Measurements from ENCODE around the gene AGPAT1.
"Not testable (repeated sequence)": the region's sequence is repeated elsewhere in the genome, so short reads cannot be mapped to it uniquely, and the experiment has no call there.

AGPAT1 gene

DNA sequence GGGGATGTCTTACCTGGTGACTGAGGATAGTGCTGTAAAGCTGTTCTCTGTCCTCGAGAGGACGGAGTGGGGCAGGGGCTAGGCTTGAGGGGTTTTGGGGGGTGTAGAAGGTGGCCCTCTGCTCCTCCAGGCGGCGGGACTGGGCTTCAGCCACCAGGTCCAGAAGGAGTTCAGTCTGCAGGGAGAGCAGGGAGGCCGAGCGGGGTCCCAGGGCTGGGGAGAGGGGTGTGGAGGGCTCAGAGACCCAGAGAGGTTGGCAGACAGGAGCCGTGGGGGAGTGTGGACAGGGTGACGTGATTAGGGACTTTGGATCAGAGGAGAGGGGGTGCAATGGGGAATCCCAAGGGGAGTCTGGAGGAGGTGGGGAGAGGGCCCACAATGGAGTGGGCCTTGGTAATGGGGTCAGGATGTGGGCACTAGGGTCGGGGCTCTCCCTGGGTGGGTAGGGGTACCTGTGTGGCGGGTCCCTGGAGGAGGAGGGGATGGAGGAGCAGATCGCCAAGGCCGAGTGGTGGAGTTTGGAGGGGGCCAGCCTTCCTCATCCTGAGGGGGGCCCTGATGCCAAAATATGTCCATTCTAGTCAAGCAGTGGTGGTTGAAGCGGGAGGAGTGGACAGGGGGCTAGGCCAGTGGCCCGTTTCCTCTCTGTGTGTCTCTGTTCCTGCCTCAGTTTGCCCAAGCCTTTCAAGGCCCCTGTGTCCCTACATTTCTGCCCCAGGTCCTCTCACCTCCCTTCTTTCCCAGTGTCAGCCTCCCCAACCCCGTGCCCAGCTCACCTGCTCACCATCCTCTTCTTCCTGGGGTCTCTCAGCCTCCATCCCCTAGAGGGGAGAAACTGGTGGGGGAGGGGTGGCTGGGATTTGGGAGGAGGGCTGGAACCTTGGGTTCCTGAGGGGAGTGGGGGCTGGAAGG, 16.1 kb upstream of the AGPAT1 start:
- peaks cover 8% of the 10 kb centered on the region; the same call in 1 of the 2 replicates for H3K36me3 ChIP-seq (ENCODE audit: control insufficient read depth, insufficient read depth, low read length)
- DNase-seq (ENCODE audit: low read depth, low spot score): no peak
- H3K4me3 ChIP-seq (ENCODE audit: low read length): no peak overlapping the region
- no CpG with 5 or more reads among the region's 15 CpGs for WGBS (ENCODE audit: insufficient coverage, insufficient read length)
- no peaks in the 10 kb centered on the region for H3K9me3 ChIP-seq (ENCODE audit: control insufficient read depth, insufficient read depth, low read length)
- H3K27ac ChIP-seq (ENCODE audit: low read length): no peak overlapping the region
- H3K4me1 ChIP-seq (ENCODE audit: control insufficient read depth, insufficient read depth, low read length): peaks cover 13% of the 10 kb centered on the region
- H3K27me3 ChIP-seq (ENCODE audit: control insufficient read depth, insufficient read depth, low read length): no peaks in the 10 kb centered on the region

DNA sequence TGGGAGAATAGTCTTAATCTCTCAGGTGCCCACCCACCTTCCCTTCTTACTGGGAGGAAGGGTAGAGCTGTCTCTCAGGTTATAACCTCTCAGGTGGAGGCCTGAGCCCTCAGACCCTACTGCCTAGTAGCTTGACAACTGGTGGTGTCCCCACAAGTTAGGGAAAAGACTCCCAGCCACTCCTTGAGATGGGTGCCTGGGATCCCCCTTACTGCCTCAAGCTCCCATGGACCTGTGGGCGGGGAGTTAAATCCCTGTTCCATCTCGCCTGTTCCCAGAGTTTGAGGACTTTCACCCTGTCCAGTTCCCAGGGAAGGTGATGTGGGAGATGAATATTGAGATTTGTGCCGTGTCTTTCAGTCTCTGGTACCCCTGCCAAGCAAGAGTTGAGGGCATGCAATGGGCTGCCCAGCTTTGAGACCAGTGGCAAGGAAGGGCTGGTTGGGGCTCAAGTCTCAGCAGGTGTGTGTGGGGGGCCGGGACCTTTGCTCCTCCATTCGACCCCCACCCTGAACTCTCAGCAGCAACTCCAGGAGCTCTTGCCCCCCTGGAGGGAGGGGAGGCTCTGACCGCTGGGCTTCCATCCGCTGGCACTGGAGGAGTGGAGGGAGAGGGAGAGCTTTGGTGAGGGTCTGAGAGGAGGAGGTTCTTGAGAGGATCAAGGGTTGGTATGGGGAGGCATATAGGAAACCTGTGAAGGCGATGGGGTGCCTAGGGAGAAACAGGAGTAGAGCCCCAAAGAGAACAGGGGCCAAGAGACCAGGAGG, 15.2 kb upstream of the AGPAT1 start:
- WGBS (ENCODE audit: insufficient coverage, insufficient read length): no CpG with 5 or more reads among the region's 8 CpGs
- Histone ChIP-seq H3K9me3 (ENCODE audit: control insufficient read depth, insufficient read depth, low read length) (no peaks in the 10 kb centered on the region), H3K36me3 (ENCODE audit: control insufficient read depth, insufficient read depth, low read length) (peaks cover 14% of the 10 kb centered on the region; the same call in 1 of the 2 replicates), H3K27ac (ENCODE audit: low read length) (no peak overlapping the region), H3K4me3 (ENCODE audit: low read length) (no peak overlapping the region), H3K4me1 (ENCODE audit: control insufficient read depth, insufficient read depth, low read length) (peaks cover 10% of the 10 kb centered on the region), H3K27me3 (ENCODE audit: control insufficient read depth, insufficient read depth, low read length) (no peaks in the 10 kb centered on the region)
- no peak for DNase-seq (ENCODE audit: low read depth, low spot score)

DNA sequence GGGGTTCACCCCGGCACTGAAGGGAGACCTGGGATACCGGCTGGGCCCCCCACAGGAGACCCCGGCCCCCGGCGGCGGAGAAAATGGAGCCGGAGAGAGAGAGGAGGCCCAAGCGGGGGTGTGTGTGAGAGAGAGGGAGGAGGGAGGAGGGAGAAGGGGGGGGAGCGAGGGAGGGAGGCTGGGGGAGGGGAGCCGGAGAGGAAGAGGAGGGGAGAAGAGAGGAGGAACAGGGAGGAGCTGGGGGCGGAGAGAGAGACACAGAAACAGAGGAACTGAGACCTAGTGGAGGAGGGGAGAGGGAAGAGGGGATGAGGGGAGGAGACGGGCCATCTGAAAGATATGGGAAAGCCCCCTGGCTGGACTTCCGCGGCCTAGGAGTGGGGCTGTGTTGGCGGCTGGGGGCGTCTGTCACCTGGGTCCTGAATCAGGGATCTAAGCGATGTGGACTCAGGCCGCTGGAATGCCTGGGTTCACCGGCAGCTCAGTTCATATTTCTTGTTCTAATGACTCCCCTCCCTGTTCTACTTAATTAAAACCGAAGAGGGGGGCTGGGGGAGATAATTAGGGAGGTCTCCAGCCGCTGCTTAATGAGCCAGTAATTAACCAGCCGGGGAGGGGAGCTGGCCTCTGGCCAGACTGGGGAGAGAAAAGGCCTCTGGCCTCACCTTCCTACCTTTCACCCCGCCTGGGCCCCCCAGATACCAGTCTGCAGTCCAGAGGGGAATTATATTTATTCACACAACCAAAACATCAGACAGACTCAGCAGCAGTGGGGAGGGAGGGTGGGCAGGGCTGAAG, 14.4 kb upstream of the AGPAT1 start, which contains the start of gene PBX2:
Gene PBX2 (minus strand): TSS at position 149 of the 798 bp plus-strand sequence. CDS start 287 bp downstream, outside the sequence.
- H3K4me3 ChIP-seq (ENCODE audit: low read length): peak within 1 kb of the TSS; percentile 45; the same call in 1 of the 2 replicates
- WGBS (ENCODE audit: insufficient coverage, insufficient read length): no CpG with 5 or more reads among the region's 23 CpGs
- no peaks in the 10 kb centered on the region for H3K27me3 ChIP-seq (ENCODE audit: control insufficient read depth, insufficient read depth, low read length)
- peaks cover 10% of the 10 kb centered on the region for H3K4me1 ChIP-seq (ENCODE audit: control insufficient read depth, insufficient read depth, low read length)
- no peak within 1 kb of the TSS for H3K27ac ChIP-seq (ENCODE audit: low read length)
- peaks cover 14% of the 10 kb centered on the region; the same call in 1 of the 2 replicates for H3K36me3 ChIP-seq (ENCODE audit: control insufficient read depth, insufficient read depth, low read length)
- no peaks in the 10 kb centered on the region for H3K9me3 ChIP-seq (ENCODE audit: control insufficient read depth, insufficient read depth, low read length)
- DNase-seq (ENCODE audit: low read depth, low spot score): no peak

DNA sequence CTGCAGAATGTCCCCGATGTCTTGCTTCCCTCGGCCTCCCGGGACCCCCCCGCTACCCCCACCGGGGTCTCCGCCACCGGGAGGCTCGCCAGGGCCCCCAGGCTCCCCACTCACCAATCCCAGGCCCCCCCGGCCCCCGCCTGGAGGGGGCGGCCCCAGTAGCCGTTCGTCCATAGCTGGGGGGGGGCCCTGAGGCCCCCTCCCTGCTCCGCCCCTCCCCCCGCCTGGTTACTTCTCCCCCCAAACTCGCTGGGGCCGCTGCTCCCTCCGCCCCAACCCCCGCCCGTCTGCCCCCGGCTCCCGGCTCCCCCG, 13.8 kb upstream of the AGPAT1 start:
- H3K27ac ChIP-seq (ENCODE audit: low read length): no peak overlapping the region
- no CpG with 5 or more reads among the region's 23 CpGs for WGBS (ENCODE audit: insufficient coverage, insufficient read length)
- H3K27me3 ChIP-seq (ENCODE audit: control insufficient read depth, insufficient read depth, low read length): no peaks in the 10 kb centered on the region
- H3K4me1 ChIP-seq (ENCODE audit: control insufficient read depth, insufficient read depth, low read length): peaks cover 9% of the 10 kb centered on the region
- no peaks in the 10 kb centered on the region for H3K9me3 ChIP-seq (ENCODE audit: control insufficient read depth, insufficient read depth, low read length)
- peak overlapping the region; percentile 45; the same call in 1 of the 2 replicates for H3K4me3 ChIP-seq (ENCODE audit: low read length)
- no peak for DNase-seq (ENCODE audit: low read depth, low spot score)
- peaks cover 14% of the 10 kb centered on the region; the same call in 1 of the 2 replicates for H3K36me3 ChIP-seq (ENCODE audit: control insufficient read depth, insufficient read depth, low read length)

DNA sequence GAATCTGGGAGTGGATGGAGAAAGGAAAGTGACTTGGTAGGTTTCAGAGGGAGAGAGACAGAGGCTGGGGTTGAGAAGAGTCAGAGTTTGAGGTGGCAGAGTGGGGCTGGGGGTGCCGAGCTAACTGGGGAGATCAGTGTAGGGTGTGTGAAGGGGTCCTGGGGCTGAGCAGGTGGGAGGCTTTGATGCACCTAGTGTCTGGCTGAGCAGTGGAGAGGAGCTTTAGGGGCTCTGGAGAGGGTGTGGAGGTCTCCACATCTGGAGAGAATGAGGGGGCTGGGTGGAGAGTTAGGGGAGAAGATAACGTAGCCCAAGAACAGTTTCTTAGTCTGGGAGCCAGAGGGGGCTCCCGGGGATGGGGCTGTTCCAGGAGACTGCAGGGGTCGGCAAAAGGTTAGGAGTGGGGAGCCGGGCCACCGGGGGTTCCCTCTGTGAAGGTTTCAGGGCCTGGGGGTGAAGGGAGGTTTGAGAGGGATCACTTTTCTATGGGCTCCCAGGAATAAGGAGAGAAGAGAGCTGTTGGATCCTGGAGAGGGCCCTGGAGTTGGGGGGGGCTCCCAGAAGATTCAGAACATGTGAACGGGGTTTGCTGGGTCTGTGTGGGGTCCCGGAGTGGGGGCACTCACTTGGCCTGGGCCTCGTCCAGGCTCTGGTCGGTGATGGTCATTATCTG, 13.3 kb upstream of the AGPAT1 start:
- WGBS (ENCODE audit: insufficient coverage, insufficient read length): no CpG with 5 or more reads among the region's 10 CpGs
- peak overlapping the region; percentile 45; the same call in 1 of the 2 replicates for H3K4me3 ChIP-seq (ENCODE audit: low read length)
- H3K36me3 ChIP-seq (ENCODE audit: control insufficient read depth, insufficient read depth, low read length): peaks cover 14% of the 10 kb centered on the region; the same call in 1 of the 2 replicates
- peaks cover 9% of the 10 kb centered on the region for H3K4me1 ChIP-seq (ENCODE audit: control insufficient read depth, insufficient read depth, low read length)
- no peaks in the 10 kb centered on the region for H3K9me3 ChIP-seq (ENCODE audit: control insufficient read depth, insufficient read depth, low read length)
- no peaks in the 10 kb centered on the region for H3K27me3 ChIP-seq (ENCODE audit: control insufficient read depth, insufficient read depth, low read length)
- no peak overlapping the region for H3K27ac ChIP-seq (ENCODE audit: low read length)
- DNase-seq (ENCODE audit: low read depth, low spot score): no peak

DNA sequence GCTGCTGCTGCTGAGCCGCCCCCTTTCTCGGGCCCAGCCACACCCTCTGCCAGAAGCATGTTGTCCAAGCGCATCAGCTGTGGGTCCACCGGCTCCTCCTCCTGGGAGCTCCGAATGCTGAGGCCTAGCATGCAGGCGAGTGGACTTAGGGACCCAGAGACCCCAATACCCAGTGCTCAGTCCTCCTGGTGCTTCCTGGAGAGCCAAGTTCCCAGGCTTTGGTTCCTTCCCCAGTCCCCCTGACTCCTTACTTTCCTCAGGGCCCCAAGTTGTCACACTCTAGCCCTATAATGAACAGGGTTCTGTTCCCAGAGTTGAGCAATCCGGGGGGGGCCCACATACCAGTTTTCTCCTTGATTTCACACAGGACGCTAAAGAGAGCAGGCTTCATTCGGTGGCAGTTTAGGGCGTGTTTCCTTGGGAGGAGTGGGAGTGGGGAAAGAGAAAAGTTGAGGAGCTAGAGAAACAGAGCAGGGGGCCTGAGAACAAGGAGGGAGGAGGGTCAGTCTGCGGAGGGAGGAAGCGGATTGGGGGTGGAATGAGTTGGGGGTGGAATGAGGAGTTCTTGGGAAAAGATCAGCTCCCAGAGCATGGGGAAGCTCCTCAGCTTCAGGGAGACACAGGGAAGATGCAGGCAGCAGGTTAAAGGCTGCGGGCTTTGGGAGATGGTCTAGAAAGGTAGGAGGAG, 12.6 kb upstream of the AGPAT1 start:
- H3K27me3 ChIP-seq (ENCODE audit: control insufficient read depth, insufficient read depth, low read length): no peaks in the 10 kb centered on the region
- H3K4me1 ChIP-seq (ENCODE audit: control insufficient read depth, insufficient read depth, low read length): peaks cover 11% of the 10 kb centered on the region
- H3K9me3 ChIP-seq (ENCODE audit: control insufficient read depth, insufficient read depth, low read length): no peaks in the 10 kb centered on the region
- WGBS (ENCODE audit: insufficient coverage, insufficient read length): no CpG with 5 or more reads among the region's 13 CpGs
- H3K27ac ChIP-seq (ENCODE audit: low read length): no peak overlapping the region
- DNase-seq (ENCODE audit: low read depth, low spot score): no peak
- peaks cover 14% of the 10 kb centered on the region; the same call in 1 of the 2 replicates for H3K36me3 ChIP-seq (ENCODE audit: control insufficient read depth, insufficient read depth, low read length)
- H3K4me3 ChIP-seq (ENCODE audit: low read length): peak overlapping the region; percentile 45; the same call in 1 of the 2 replicates

DNA sequence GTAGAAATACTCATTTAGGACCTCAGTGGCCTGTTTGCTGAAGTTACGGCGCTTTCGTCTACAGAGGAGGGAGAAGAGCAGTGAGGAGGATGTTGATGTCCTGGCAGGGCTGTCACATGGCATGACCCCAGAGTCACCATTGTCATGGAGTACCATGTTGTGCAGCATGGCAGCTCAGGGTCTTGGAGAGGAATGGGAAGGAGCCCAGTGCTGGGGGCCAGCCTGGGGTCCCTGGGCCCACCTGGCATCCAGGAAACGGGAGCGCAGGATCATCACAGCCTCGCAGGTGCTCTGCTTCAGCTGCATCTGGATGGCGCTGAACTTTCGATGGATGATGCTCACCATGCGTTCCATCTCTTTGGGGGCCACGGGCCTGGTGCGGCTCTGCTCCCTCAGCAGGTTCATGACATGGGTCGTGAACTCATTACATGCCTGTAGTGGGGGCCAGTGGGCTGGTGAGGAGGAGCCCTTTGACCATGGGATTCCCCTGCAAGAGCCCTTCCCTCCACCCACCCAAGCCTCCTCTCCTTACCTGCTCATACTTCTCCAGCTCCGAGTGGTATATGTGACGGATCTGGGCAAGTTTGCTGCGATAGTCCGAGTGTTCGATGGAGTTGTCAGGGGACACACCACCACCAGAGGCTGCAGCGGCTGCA, 12.0 kb upstream of the AGPAT1 start:
- not testable (repeated sequence) for H3K27me3 ChIP-seq (ENCODE audit: control insufficient read depth, insufficient read depth, low read length); H3K27ac ChIP-seq (ENCODE audit: low read length); H3K4me3 ChIP-seq (ENCODE audit: low read length); DNase-seq (ENCODE audit: low read depth, low spot score); H3K9me3 ChIP-seq (ENCODE audit: control insufficient read depth, insufficient read depth, low read length)
- Histone ChIP-seq H3K4me1 (ENCODE audit: control insufficient read depth, insufficient read depth, low read length) (peaks cover 11% of the 10 kb centered on the region), H3K36me3 (ENCODE audit: control insufficient read depth, insufficient read depth, low read length) (peaks cover 17% of the 10 kb centered on the region)
- WGBS (ENCODE audit: insufficient coverage, insufficient read length): no CpG with 5 or more reads among the region's 18 CpGs

DNA sequence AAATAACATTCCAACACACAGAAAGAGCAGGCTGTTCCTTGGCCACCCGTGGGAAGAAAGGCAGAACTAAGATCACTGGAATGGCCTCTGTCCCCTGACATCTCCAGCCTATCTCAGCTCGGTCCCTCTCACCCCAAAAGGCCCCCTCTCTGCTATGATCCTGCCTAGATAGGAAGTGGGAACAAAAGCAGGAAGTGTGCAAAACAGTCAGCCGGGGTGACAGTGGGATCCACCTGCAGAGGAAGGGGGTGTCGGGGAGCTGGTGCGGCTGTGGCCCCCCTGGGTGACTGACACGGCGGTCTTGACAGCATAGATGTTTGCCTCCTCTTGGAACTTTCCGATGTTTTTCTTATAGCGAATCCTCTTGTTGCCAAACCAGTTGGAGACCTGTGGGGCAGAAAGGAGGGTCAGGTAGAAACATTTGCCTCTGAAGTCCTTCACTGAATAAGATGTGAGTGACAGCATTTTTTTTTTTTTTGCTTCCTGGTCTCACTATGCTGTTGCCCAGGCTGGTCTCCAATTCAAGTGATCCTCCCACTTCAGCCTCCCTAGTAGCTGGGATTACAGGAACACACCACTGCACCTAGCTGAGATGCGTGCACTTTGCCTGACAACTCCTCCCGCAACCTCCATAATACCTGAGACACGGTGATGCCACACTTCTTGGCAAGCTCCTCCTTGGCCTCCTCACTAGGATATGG, 11.3 kb upstream of the AGPAT1 start:
- no CpG with 5 or more reads among the region's 12 CpGs for WGBS (ENCODE audit: insufficient coverage, insufficient read length)
- peaks cover 17% of the 10 kb centered on the region for H3K36me3 ChIP-seq (ENCODE audit: control insufficient read depth, insufficient read depth, low read length)
- no peaks in the 10 kb centered on the region for H3K9me3 ChIP-seq (ENCODE audit: control insufficient read depth, insufficient read depth, low read length)
- no peak for DNase-seq (ENCODE audit: low read depth, low spot score)
- H3K27me3 ChIP-seq (ENCODE audit: control insufficient read depth, insufficient read depth, low read length): no peaks in the 10 kb centered on the region
- no peak overlapping the region for H3K4me3 ChIP-seq (ENCODE audit: low read length)
- H3K4me1 ChIP-seq (ENCODE audit: control insufficient read depth, insufficient read depth, low read length): peaks cover 10% of the 10 kb centered on the region
- no peak overlapping the region for H3K27ac ChIP-seq (ENCODE audit: low read length)
